Upper lobe of left lung (tissue), 4 donors: ENCODE results near the gene TEX36.

Source experiments
- EP300 ChIP-seq, 4 donors: sonication (generic); formaldehyde crosslinking; IDR thresholded peaks; one replicate each; pipeline ENCODE4 v1.5.1; 2017; ENCODE audit warnings: antibody characterized with exemption in 4 of 4, control low read depth in 2 of 4
- POLR2AphosphoS5 ChIP-seq, 2 donors: sonication (generic); formaldehyde crosslinking; IDR thresholded peaks; one replicate each; pipeline ENCODE4 v1.5.1; 2017; ENCODE audit warnings: antibody characterized with exemption in 2 of 2
- TF ChIP-seq, protein P1 (sequence below), 6 experiments: fragments of 450-650 bp in 4 of 6; fragments of 200-600 bp in 2 of 6; sonication (generic) in 2 of 6; IDR thresholded peaks; one replicate each; pipeline ENCODE4 v1.5.1; 2016 to 2019; ENCODE audit warnings: antibody characterized with exemption in 6 of 6

DNA sequence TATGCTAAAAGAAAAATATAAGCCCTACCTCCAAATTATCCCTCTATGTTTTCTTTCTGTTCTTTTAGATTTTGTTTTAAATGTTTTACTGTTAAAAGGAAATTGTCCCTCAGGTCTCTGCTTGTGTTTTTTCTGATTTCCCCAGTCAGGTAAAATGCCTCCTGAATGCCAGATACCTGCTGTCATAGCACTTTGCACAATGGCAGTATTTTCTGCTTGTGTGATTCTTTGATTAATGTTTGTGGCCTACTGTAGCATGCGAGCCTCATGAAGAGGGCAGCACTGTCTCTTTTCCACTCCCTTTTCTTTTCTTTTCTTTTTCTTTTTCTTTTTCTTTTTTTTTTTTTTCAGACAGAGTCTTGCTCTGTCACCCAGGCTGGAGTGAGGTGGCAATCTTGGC is 71.2 kb downstream of the TEX36 start:
- TF ChIP-seq, protein P1, sequence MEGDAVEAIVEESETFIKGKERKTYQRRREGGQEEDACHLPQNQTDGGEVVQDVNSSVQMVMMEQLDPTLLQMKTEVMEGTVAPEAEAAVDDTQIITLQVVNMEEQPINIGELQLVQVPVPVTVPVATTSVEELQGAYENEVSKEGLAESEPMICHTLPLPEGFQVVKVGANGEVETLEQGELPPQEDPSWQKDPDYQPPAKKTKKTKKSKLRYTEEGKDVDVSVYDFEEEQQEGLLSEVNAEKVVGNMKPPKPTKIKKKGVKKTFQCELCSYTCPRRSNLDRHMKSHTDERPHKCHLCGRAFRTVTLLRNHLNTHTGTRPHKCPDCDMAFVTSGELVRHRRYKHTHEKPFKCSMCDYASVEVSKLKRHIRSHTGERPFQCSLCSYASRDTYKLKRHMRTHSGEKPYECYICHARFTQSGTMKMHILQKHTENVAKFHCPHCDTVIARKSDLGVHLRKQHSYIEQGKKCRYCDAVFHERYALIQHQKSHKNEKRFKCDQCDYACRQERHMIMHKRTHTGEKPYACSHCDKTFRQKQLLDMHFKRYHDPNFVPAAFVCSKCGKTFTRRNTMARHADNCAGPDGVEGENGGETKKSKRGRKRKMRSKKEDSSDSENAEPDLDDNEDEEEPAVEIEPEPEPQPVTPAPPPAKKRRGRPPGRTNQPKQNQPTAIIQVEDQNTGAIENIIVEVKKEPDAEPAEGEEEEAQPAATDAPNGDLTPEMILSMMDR (IDR thresholded peaks at IDR 0.05), result no peak
- TF ChIP-seq EP300 (IDR thresholded peaks at IDR 0.05) (no peak), POLR2AphosphoS5 (IDR thresholded peaks at IDR 0.05) (no peak)
